Endothelial cell of umbilical vein (primary cell): Measurements from ENCODE around the gene GGT6. TPM values are rescaled to one million over a fixed set of nuclear protein-coding genes. Genes with fewer than 3 reads are reported as not detected.

Experiments
- BruUV-seq: library from RNA; stranded (reverse); fragments of 400-500 nt; replicated peaks from 2 replicates; lab custom pipeline; 2021; lab: Mats Ljungman, UMichigan
- CTCF ChIA-PET: fragments of 300-600, 350-600 bp; sonication (Branson Sonifier 250); formaldehyde crosslinking; loops from one replicate; lab custom pipeline; 2021; ENCODE audit warnings: antibody characterized with exemption, inconsistent platforms; lab: Charles Lee
- POLR2A ChIA-PET: fragments of 300-600, 350-600 bp; sonication (Branson Sonifier 250); formaldehyde crosslinking; loops from one replicate; lab custom pipeline; 2021; ENCODE audit warnings: antibody characterized with exemption, inconsistent platforms; lab: Charles Lee
- DNase-seq: peaks from one replicate; pipeline ENCODE4 v3.0.0-alpha.2; 2011; ENCODE audit warnings: low read depth, low spot score
- FAIRE-seq: peaks from 2 replicates; lab custom pipeline; 2011; peaks lifted over from hg19 to GRCh38; lab: Jason Lieb, UNC
- H2AFZ ChIP-seq: 2 replicates; pipeline ENCODE4 v1.6.0; 2012; ENCODE audit warnings: low read depth, low read length, control low read depth, inconsistent platforms
- H3K27ac ChIP-seq: 2 replicates; pipeline ENCODE4 v1.5.1; 2011; ENCODE audit warnings: low read depth, mild to moderate bottlenecking, control low read depth, low read length, moderate library complexity; ENCODE audit not compliant: insufficient read depth
- H3K27me3 ChIP-seq, 2 experiments: 2 replicates each; pipeline versions ENCODE4 v1.6.0 to v1.6.1; 2011; ENCODE audit warnings: low read length in 2 of 2, mixed read lengths in 1 of 2; ENCODE audit not compliant: control insufficient read depth in 2 of 2, insufficient read depth in 2 of 2
- H3K36me3 ChIP-seq, 2 experiments: 2 replicates in 1 of 2; 3 replicates in 1 of 2; pipeline ENCODE4 v1.5.1; 2011; ENCODE audit warnings: low read length in 2 of 2, mild to moderate bottlenecking in 1 of 2, moderate library complexity in 1 of 2; ENCODE audit not compliant: control insufficient read depth in 2 of 2, insufficient read depth in 2 of 2; ENCODE audit errors: extremely low read depth in 1 of 2
- H3K4me1 ChIP-seq: 3 replicates; pipeline ENCODE4 v1.5.1; 2011; ENCODE audit warnings: mild to moderate bottlenecking, low read length; ENCODE audit not compliant: control insufficient read depth, insufficient read depth; ENCODE audit errors: extremely low read depth
- H3K4me2 ChIP-seq: 2 replicates; pipeline ENCODE4 v1.6.1; 2011; ENCODE audit warnings: low read length, control low read depth, mixed read lengths; ENCODE audit not compliant: insufficient read depth
- H3K4me3 ChIP-seq, 3 experiments: fragments of 200-600 bp in 1 of 3; sonication (generic), shearing (Covaris generic) in 1 of 3; replicated peaks in 1 of 3; 2 replicates each; pipeline ENCODE4 v1.5.1; 2011 to 2016; ENCODE audit warnings: control low read depth in 3 of 3, low read length in 3 of 3, mild to moderate bottlenecking in 2 of 3, inconsistent platforms in 1 of 3, low read depth in 1 of 3, moderate library complexity in 1 of 3; ENCODE audit not compliant: insufficient read depth in 1 of 3
- H3K79me2 ChIP-seq: 2 replicates; pipeline ENCODE4 v1.6.0; 2012; ENCODE audit warnings: low read length, inconsistent platforms; ENCODE audit not compliant: control insufficient read depth, insufficient read depth
- H3K9ac ChIP-seq: replicated peaks from 2 replicates; pipeline ENCODE3; 2011; ENCODE audit warnings: low read length, control low read depth; ENCODE audit not compliant: insufficient read depth; ENCODE audit errors: extremely low read depth
- H3K9me1 ChIP-seq: replicated peaks from 3 replicates; pipeline ENCODE4 v1.6.0; 2011; ENCODE audit warnings: mild to moderate bottlenecking, low read length; ENCODE audit not compliant: control insufficient read depth, insufficient read depth; ENCODE audit errors: extremely low read depth
- H3K9me3 ChIP-seq: replicated peaks from 2 replicates; pipeline ENCODE4 v1.5.1; 2012; ENCODE audit warnings: low read length, inconsistent platforms; ENCODE audit not compliant: control insufficient read depth, insufficient read depth
- H4K20me1 ChIP-seq: replicated peaks from 2 replicates; pipeline ENCODE3; 2011; ENCODE audit warnings: mild to moderate bottlenecking, low read length; ENCODE audit not compliant: control insufficient read depth, insufficient read depth; ENCODE audit errors: extremely low read depth
- CTCF ChIP-seq, 2 donors: IDR thresholded peaks; 1 replicate in 1 of 2; 2 replicates in 1 of 2; pipeline ENCODE4 v1.5.1; 2011; ENCODE audit warnings: low read length in 2 of 2, mild to moderate bottlenecking in 2 of 2, moderate library complexity in 2 of 2, control low read depth in 1 of 2, inconsistent platforms in 1 of 2, low read depth in 1 of 2; ENCODE audit not compliant: insufficient read depth in 1 of 2; ENCODE audit errors: extremely low read depth in 1 of 2
- EZH2 ChIP-seq: IDR thresholded peaks from 2 replicates; pipeline ENCODE4 v1.6.1; 2012; ENCODE audit warnings: borderline replicate concordance, low read depth, mild to moderate bottlenecking, moderate library complexity, low read length, inconsistent platforms; ENCODE audit not compliant: severe bottlenecking
- FOS ChIP-seq: IDR thresholded peaks from 2 replicates; pipeline ENCODE4 v1.6.1; 2011; ENCODE audit warnings: mild to moderate bottlenecking, low read length, moderate library complexity, borderline replicate concordance; ENCODE audit not compliant: insufficient read depth
- GATA2 ChIP-seq: IDR thresholded peaks from 2 replicates; pipeline ENCODE4 v1.7.0; 2011; ENCODE audit warnings: low read depth, mild to moderate bottlenecking, moderate library complexity, mixed read lengths, low read length; ENCODE audit not compliant: insufficient read length, insufficient read depth
- JUN ChIP-seq: IDR thresholded peaks from 2 replicates; pipeline ENCODE4 v1.6.1; 2011; ENCODE audit warnings: borderline replicate concordance, low read depth; ENCODE audit not compliant: insufficient read length, insufficient read depth
- MAX ChIP-seq: IDR thresholded peaks from 2 replicates; pipeline ENCODE4 v1.6.1; 2011; ENCODE audit not compliant: insufficient read depth, insufficient read length
- MYC ChIP-seq: IDR thresholded peaks from one replicate; pipeline ENCODE4 v1.6.1; 2011; ENCODE audit warnings: mild to moderate bottlenecking, low read depth, low read length
- POLR2A ChIP-seq: IDR thresholded peaks from 2 replicates; pipeline ENCODE4 v1.6.1; 2012; ENCODE audit warnings: low read depth, mild to moderate bottlenecking, control low read depth, low read length
- POLR2AphosphoS5 ChIP-seq: IDR thresholded peaks from 2 replicates; pipeline ENCODE4 v1.6.1; 2012; ENCODE audit warnings: low read depth, mild to moderate bottlenecking, control low read depth, low read length, moderate library complexity; ENCODE audit not compliant: insufficient read depth
- dilution Hi-C: fragments of 300-500 bp; cut with MboI; formaldehyde crosslinking; loops from one replicate; pipeline ENCODE4 v1.15.0; 2019; ENCODE audit warnings: low sequenced_read_pairs; ENCODE audit not compliant: extremely low pct_ligation_motif_present
- intact Hi-C: fragments of 100-400 bp; cut with micrococcal nuclease; formaldehyde crosslinking; loops from one replicate; pipeline ENCODE4 v1.10.0; 2022
- polyA plus RNA-seq, 4 experiments: library from polyadenylated mRNA; depleted of rRNA in 3 of 4; stranded (reverse) in 3 of 4; unstranded in 1 of 4; fragments of >200 nt; gene quantifications; 2 replicates each; pipeline versions ENCODE4 v1.2.1 to v1.2.3, GENCODE V29; 2011 to 2012; ENCODE audit warnings: missing spikeins in 1 of 4
- total RNA-seq: library from RNA; stranded (reverse); gene quantifications from 2 replicates; pipeline ENCODE4 v1.2.3, GENCODE V29; 2021

Gene GGT6
- total and polyA plus RNA-seq, 2 donors (not counting 3 experiments of a cell fraction or from before 2014, with no cell fraction given) = not detected

GRCh38 chr17:4507361-4508111 lies 52.8 kb downstream of the GGT6 start:
- intact Hi-C loops (no loop called here), dilution Hi-C loops (no loop called here)
- Histone ChIP-seq H3K27ac (no peak overlapping the region), H3K27me3 (no peaks in the 10 kb centered on the region), H3K9me1 (no peaks in the 10 kb centered on the region), H3K4me3 (no peak overlapping the region), H3K79me2 (peaks cover 8% of the 10 kb centered on the region), H3K4me2 (no peak overlapping the region), H3K9ac (no peak overlapping the region), H2AFZ (no peak overlapping the region), H3K36me3 (peaks cover 0 to 12% of the 10 kb centered on the region in 2 experiments), H4K20me1 (no peaks in the 10 kb centered on the region), H3K4me1 (peaks cover 30% of the 10 kb centered on the region), H3K9me3 (no peaks in the 10 kb centered on the region)
- DNase-seq (no peak), FAIRE-seq (no peak)
- ChIA-PET POLR2A (no interaction called here), CTCF (no interaction called here)
- no peak for TF ChIP-seq POLR2AphosphoS5
- no peak for TF ChIP-seq EZH2
- TF ChIP-seq GATA2 = no peak
- TF ChIP-seq MYC = no peak
- TF ChIP-seq CTCF (IDR thresholded peaks at IDR 0.05; ENCODE audit: extremely low read depth in 1 of 2, insufficient read depth in 1 of 2, low read depth in 1 of 2, low read length in 2 of 2) = no peak
- no peak for TF ChIP-seq POLR2A
- TF ChIP-seq FOS = no peak
- no peak for TF ChIP-seq JUN
- TF ChIP-seq MAX = no peak
- BruUV-seq = no TSS peak

Other genes with a start within 250 kb of the GGT6 start
- 77.2 and 79.6 TPM in 2 replicates for gene UBE2G1, start 193.9 kb downstream of the GGT6 start, total RNA-seq
- gene UBE2G1, start 193.9 kb downstream of the GGT6 start, polyA plus RNA-seq = 23.4 and 29.2 TPM in 2 replicates
- 0.66 TPM in 1 of 2 replicates, not detected in the other for gene SPNS3, start 126.6 kb downstream of the GGT6 start, total RNA-seq
- gene SPNS3, start 126.6 kb downstream of the GGT6 start, polyA plus RNA-seq = 0.18 and 0.24 TPM in 2 replicates
- gene SPNS2, start 61.7 kb downstream of the GGT6 start, total RNA-seq = 56.6 and 77.3 TPM in 2 replicates
- gene SPNS2, start 61.7 kb downstream of the GGT6 start, polyA plus RNA-seq = 70.2 and 77.3 TPM in 2 replicates
- gene MYBBP1A, start 5.2 kb downstream of the GGT6 start, total RNA-seq = 78.1 and 79.2 TPM in 2 replicates
- gene MYBBP1A, start 5.2 kb downstream of the GGT6 start, polyA plus RNA-seq = 26.8 and 29.3 TPM in 2 replicates
- not detected in 2 replicates for gene SMTNL2, start 24.0 kb upstream of the GGT6 start, total RNA-seq
- not detected in 2 replicates for gene SMTNL2, start 24.0 kb upstream of the GGT6 start, polyA plus RNA-seq
- not detected in 2 replicates for gene ALOX15, start 81.1 kb upstream of the GGT6 start, total RNA-seq
- not detected in 2 replicates for gene ALOX15, start 81.1 kb upstream of the GGT6 start, polyA plus RNA-seq
- 58.5 and 63.9 TPM in 2 replicates for gene PELP1, start 143.6 kb upstream of the GGT6 start, total RNA-seq
- gene PELP1, start 143.6 kb upstream of the GGT6 start, polyA plus RNA-seq = 26.8 and 41.2 TPM in 2 replicates
- 21.3 and 25.2 TPM in 2 replicates for gene ARRB2, start 150.1 kb upstream of the GGT6 start, total RNA-seq
- 18.6 and 19.1 TPM in 2 replicates for gene ARRB2, start 150.1 kb upstream of the GGT6 start, polyA plus RNA-seq
- gene MED11, start 170.9 kb upstream of the GGT6 start, total RNA-seq = 11.7 and 12.9 TPM in 2 replicates
- gene MED11, start 170.9 kb upstream of the GGT6 start, polyA plus RNA-seq = 21.2 and 23.8 TPM in 2 replicates
- gene ZMYND15, start 179.3 kb upstream of the GGT6 start, total RNA-seq = 0.44 TPM in 1 of 2 replicates, not detected in the other
- 0.12 and 0.18 TPM in 2 replicates for gene ZMYND15, start 179.3 kb upstream of the GGT6 start, polyA plus RNA-seq
- gene CXCL16, start 179.4 kb upstream of the GGT6 start, total RNA-seq = 4.8 and 5.4 TPM in 2 replicates
- gene CXCL16, start 179.4 kb upstream of the GGT6 start, polyA plus RNA-seq = 6.1 and 7.3 TPM in 2 replicates
- not detected in 2 replicates for gene TM4SF5, start 211.3 kb upstream of the GGT6 start, total RNA-seq
- gene TM4SF5, start 211.3 kb upstream of the GGT6 start, polyA plus RNA-seq = not detected in 2 replicates
- gene VMO1, start 225.8 kb upstream of the GGT6 start, total RNA-seq = not detected in 2 replicates
- gene VMO1, start 225.8 kb upstream of the GGT6 start, polyA plus RNA-seq = 0.23 and 0.27 TPM in 2 replicates
- gene GLTPD2, start 228.4 kb upstream of the GGT6 start, total RNA-seq = not detected in 2 replicates
- not detected in 2 replicates for gene GLTPD2, start 228.4 kb upstream of the GGT6 start, polyA plus RNA-seq
- gene PSMB6, start 235.6 kb upstream of the GGT6 start, total RNA-seq = 203 and 214 TPM in 2 replicates
- gene PSMB6, start 235.6 kb upstream of the GGT6 start, polyA plus RNA-seq = 598 and 599 TPM in 2 replicates
- 52.3 and 58.7 TPM in 2 replicates for gene PLD2, start 246.6 kb upstream of the GGT6 start, total RNA-seq
- 53.6 and 54.7 TPM in 2 replicates for gene PLD2, start 246.6 kb upstream of the GGT6 start, polyA plus RNA-seq